Sigmoid colon (tissue), 7 donors: ENCODE measurements around the gene DDX51. TPM values are rescaled to one million over a fixed set of nuclear protein-coding genes. Genes with fewer than 3 reads are reported as not detected.

Experiments used
- DNase-seq: peaks from one replicate; pipeline ENCODE4 v3.0.0-alpha.2; 2019
- H3K27ac ChIP-seq, 4 donors: fragments of 200-600 bp; sonication (generic); one replicate each; pipeline ENCODE4 v1.5.1; 2016 to 2019; ENCODE audit warnings: mild to moderate bottlenecking in 1 of 4
- H3K27me3 ChIP-seq, 3 donors: fragments of 200-600 bp; sonication (generic); one replicate each; pipeline ENCODE4 v1.5.1; 2019; ENCODE audit warnings: mild to moderate bottlenecking in 1 of 3
- H3K36me3 ChIP-seq, 4 donors: fragments of 200-600 bp; sonication (generic); one replicate each; pipeline ENCODE4 v1.5.1; 2016 to 2019
- H3K4me1 ChIP-seq, 4 donors: fragments of 200-600 bp; sonication (generic); one replicate each; pipeline ENCODE4 v1.5.1; 2017 to 2019
- H3K4me3 ChIP-seq, 4 donors: fragments of 200-600 bp; sonication (generic); one replicate each; pipeline ENCODE4 v1.5.1; 2017 to 2019; ENCODE audit warnings: mild to moderate bottlenecking in 2 of 4, moderate library complexity in 1 of 4
- H3K9me3 ChIP-seq, 4 donors: fragments of 200-600 bp in 3 of 4; sonication (generic) in 3 of 4; one replicate each; pipeline versions ENCODE4 v1.5.1 to v1.6.1; 2013 to 2019
- CTCF ChIP-seq, 4 experiments: fragments of 450-650 bp in 3 of 4; fragments of 200-600 bp in 1 of 4; IDR thresholded peaks; one replicate each; pipeline ENCODE4 v1.5.1; 2016 to 2019; ENCODE audit warnings: antibody characterized with exemption in 4 of 4, mild to moderate bottlenecking in 3 of 4, moderate library complexity in 2 of 4
- EP300 ChIP-seq, 4 donors: sonication (generic); formaldehyde crosslinking; IDR thresholded peaks; one replicate each; pipeline ENCODE4 v1.6.1; 2017; ENCODE audit warnings: antibody characterized with exemption in 4 of 4
- POLR2A ChIP-seq, 2 donors: fragments of 450-650 bp; IDR thresholded peaks; one replicate each; pipeline ENCODE4 v1.6.1; 2016; ENCODE audit warnings: antibody characterized with exemption in 2 of 2, mild to moderate bottlenecking in 2 of 2, moderate library complexity in 2 of 2
- POLR2AphosphoS5 ChIP-seq, 4 donors: sonication (generic); formaldehyde crosslinking; IDR thresholded peaks; one replicate each; pipeline ENCODE4 v1.6.1; 2017; ENCODE audit warnings: antibody characterized with exemption in 4 of 4
- WGBS, 2 donors: extraction: QIAGEN DNeasy Blood & Tissue Kit; methylation state at CpG; one replicate each; pipeline ENCODE4 v1.1.7; 2013; 5-methylcytosine and 5-hydroxymethylcytosine counted together
- intact Hi-C: fragments of 100-400 bp; cut with DNase I; formaldehyde crosslinking; loops from one replicate; pipeline ENCODE4 v1.15.1; 2023
- polyA plus RNA-seq, 3 donors: library from polyadenylated mRNA; stranded (reverse); fragments of 200-250 nt; gene quantifications; one replicate each; pipeline ENCODE4 v1.2.3, GENCODE V29; 2013
- total RNA-seq, 4 donors: library from RNA; depleted of rRNA; stranded (reverse); fragments of >200 nt; gene quantifications; one replicate each; pipeline ENCODE4 v1.1.0, GENCODE V29; 2016
- donor health status: healthy with polysubstance abuse.
- donor health status: Bipolar disorder and iron deficiency.
- donor health status: healthy.

The DDX51 gene
- total and polyA plus RNA-seq, 7 donors, result 3.9 to 22.4 (median 7.2) TPM

GRCh38 chr12:132132609-132133430, 11.3 kb downstream of the DDX51 start:
- intact Hi-C loops, result no loop called here
- Histone ChIP-seq H3K27me3 (no peaks in the 10 kb centered on the region), H3K4me1 (no peaks in the 10 kb centered on the region), H3K4me3 (no peak overlapping the region), H3K27ac (no peak overlapping the region), H3K9me3 (no peaks in the 10 kb centered on the region), H3K36me3 (peaks cover 0 to 12% (median 4%) of the 10 kb centered on the region in 4 donors)
- TF ChIP-seq POLR2AphosphoS5 (IDR thresholded peaks at IDR 0.05) (no peak), CTCF (IDR thresholded peaks at IDR 0.05) (no peak), POLR2A (IDR thresholded peaks at IDR 0.05) (no peak), EP300 (IDR thresholded peaks at IDR 0.05) (no peak)
- 81 to 84% methylated on average over 39 of the region's 39 CpGs for WGBS, 2 donors
- DNase-seq, result no peak

GRCh38 chr12:132131952-132132351, 12.2 kb downstream of the DDX51 start:
- 92 to 94% methylated on average over 14 of the region's 14 CpGs for WGBS, 2 donors
- H3K4me3 ChIP-seq, result no peak overlapping the region
- peak; percentile 36 for DNase-seq
- no peak overlapping the region for H3K27ac ChIP-seq
- no peaks in the 10 kb centered on the region for H3K4me1 ChIP-seq
- intact Hi-C loops, result no loop called here
- H3K27me3 ChIP-seq, result no peaks in the 10 kb centered on the region
- H3K36me3 ChIP-seq, result peaks cover 4 to 21% (median 9%) of the 10 kb centered on the region in 4 donors
- H3K9me3 ChIP-seq, result no peaks in the 10 kb centered on the region
- TF ChIP-seq CTCF (IDR thresholded peaks at IDR 0.05) (no peak), POLR2A (IDR thresholded peaks at IDR 0.05) (no peak), EP300 (IDR thresholded peaks at IDR 0.05) (no peak), POLR2AphosphoS5 (IDR thresholded peaks at IDR 0.05) (no peak)

- Histone ChIP-seq H3K9me3 (no peaks in the 10 kb centered on the region), H3K4me1 (no peaks in the 10 kb centered on the region), H3K27me3 (no peaks in the 10 kb centered on the region), H3K27ac (no peak overlapping the region), H3K36me3 (peaks cover 11 to 28% (median 15%) of the 10 kb centered on the region in 4 donors), H3K4me3 (no peak overlapping the region)
- 97% methylated on average over 14 of the region's 14 CpGs for WGBS, 2 donors
- TF ChIP-seq POLR2AphosphoS5 (IDR thresholded peaks at IDR 0.05), result no peak
- no peak for TF ChIP-seq CTCF (IDR thresholded peaks at IDR 0.05)
- TF ChIP-seq EP300 (IDR thresholded peaks at IDR 0.05), result no peak
- TF ChIP-seq POLR2A (IDR thresholded peaks at IDR 0.05), result no peak
- DNase-seq, result peak; percentile 41
- intact Hi-C loops, result no loop called here
Observed at GRCh38 chr12:132131229-132131628, 12.9 kb downstream of the DDX51 start.

GRCh38 chr12:132130690-132131089, 13.4 kb downstream of the DDX51 start:
- TF ChIP-seq POLR2AphosphoS5 (IDR thresholded peaks at IDR 0.05) (no peak), EP300 (IDR thresholded peaks at IDR 0.05) (no peak), POLR2A (IDR thresholded peaks at IDR 0.05) (no peak), CTCF (IDR thresholded peaks at IDR 0.05) (no peak)
- Histone ChIP-seq H3K27ac (no peak overlapping the region), H3K4me1 (no peaks in the 10 kb centered on the region), H3K36me3 (peaks cover 11 to 34% (median 19%) of the 10 kb centered on the region in 4 donors), H3K4me3 (no peak overlapping the region), H3K9me3 (no peaks in the 10 kb centered on the region), H3K27me3 (no peaks in the 10 kb centered on the region)
- peak; percentile 41 for DNase-seq
- intact Hi-C loops, result no loop called here
- WGBS, 2 donors, result 92 to 93% methylated on average over 14 of the region's 14 CpGs
